ENCODE data around the gene ARHGEF26. TPM values are rescaled to one million over a fixed set of nuclear protein-coding genes. Genes with fewer than 3 reads are reported as not detected.

ARHGEF26 gene
- total RNA-seq, 1 experiment from 2014 or later = 13.7 TPM

GRCh38 chr3:154235330-154235729 is 114.1 kb downstream of the ARHGEF26 start:
- H3K56ac ChIP-seq (ENCODE audit: insufficient read length, low read depth, low read length) = no peak overlapping the region
- H3K27ac ChIP-seq (ENCODE audit: insufficient read length, low read depth, low read length) = no peak overlapping the region
- no peak overlapping the region for H2BK20ac ChIP-seq (ENCODE audit: low read depth, low read length, poor library complexity, severe bottlenecking)
- no peaks in the 10 kb centered on the region for H3K4me1 ChIP-seq (ENCODE audit: insufficient read depth, low read length)
- H3K23me2 ChIP-seq (ENCODE audit: insufficient read length, low read depth, low read length, poor library complexity, severe bottlenecking) = no peaks in the 10 kb centered on the region
- H2AFZ ChIP-seq (ENCODE audit: low read length) = no peak overlapping the region
- no peak for DNase-seq
- H3K4me2 ChIP-seq (ENCODE audit: insufficient read depth, insufficient read length, low read length) = no peak overlapping the region
- H3K79me1 ChIP-seq (ENCODE audit: insufficient read depth, low read depth, low read length, poor library complexity, severe bottlenecking) = no peaks in the 10 kb centered on the region
- no peak overlapping the region for H3K4ac ChIP-seq (ENCODE audit: low read depth, low read length)
- no peak overlapping the region for H3K9ac ChIP-seq (ENCODE audit: extremely low read depth, insufficient read length, low read length)
- H3K27ac Mint-ChIP-seq = no peak overlapping the region
- H3K36me3 Mint-ChIP-seq (ENCODE audit: insufficient read depth in 1 of 3, low read depth in 3 of 3) = peaks cover under 1 to 1% (median under 1%) of the 10 kb centered on the region in 3 experiments; a peak in 3 of 7 replicates
- WGBS (ENCODE audit: extremely low coverage, insufficient read length, low lambda C conversion rate) = no CpG with 5 or more reads among the region's 1 CpG
- no peak overlapping the region for H2BK15ac ChIP-seq (ENCODE audit: low read depth, low read length)
- H3K9me3 Mint-ChIP-seq = no peaks in the 10 kb centered on the region
- no peak overlapping the region for H3K18ac ChIP-seq (ENCODE audit: insufficient read length, low read depth, low read length)
- no peak overlapping the region for H3T11ph ChIP-seq (ENCODE audit: low read length)
- H2AK5ac ChIP-seq (ENCODE audit: insufficient read length, low read length) = no peak overlapping the region
- H3K27me3 Mint-ChIP-seq (ENCODE audit: low read depth) = no peaks in the 10 kb centered on the region
- H3K27me3 ChIP-seq (ENCODE audit: insufficient read depth, low read length) = no peaks in the 10 kb centered on the region
- no peaks in the 10 kb centered on the region for H3K9me3 ChIP-seq (ENCODE audit: control insufficient read depth, low read depth, low read length)
- H4K5ac ChIP-seq (ENCODE audit: insufficient read length, low read depth, low read length) = no peak overlapping the region
- no peaks in the 10 kb centered on the region for H3K79me2 ChIP-seq (ENCODE audit: insufficient read depth, low read length)
- H4K8ac ChIP-seq (replicated peaks; ENCODE audit: insufficient read length, low read depth, low read length) = no peak overlapping the region
- H4K20me1 ChIP-seq (ENCODE audit: control insufficient read depth, insufficient read depth, insufficient read length) = no peaks in the 10 kb centered on the region
- no peak overlapping the region for H3K4me3 Mint-ChIP-seq
- no peak overlapping the region for H3K14ac ChIP-seq (ENCODE audit: insufficient read depth, low read length)
- no peak overlapping the region for H2BK120ac ChIP-seq (ENCODE audit: low read depth, low read length, poor library complexity, severe bottlenecking)
- H3K4me1 Mint-ChIP-seq = no peaks in the 10 kb centered on the region; a peak in 1 of 4 replicates
- H2BK12ac ChIP-seq (ENCODE audit: insufficient read length, low read depth, low read length) = no peak overlapping the region
- no peak overlapping the region for H2BK5ac ChIP-seq (ENCODE audit: insufficient read length, low read length)
- H3K23ac ChIP-seq (ENCODE audit: insufficient read length, low read depth, low read length) = no peak overlapping the region
- no peak overlapping the region for H4K91ac ChIP-seq (ENCODE audit: insufficient read length, low read depth, low read length)
- no peak for TF ChIP-seq CTCF (conservative IDR thresholded peaks at IDR 0.05)

Measured in H9 (cell line).